ENCODE results near the gene TENM4. TPM values are rescaled to one million over a fixed set of nuclear protein-coding genes. Genes with fewer than 3 reads are reported as not detected.

Gene TENM4
- total RNA-seq, 2 experiments from 2014 or later: not detected

GRCh38 chr11:79262221-79262620 is 178.6 kb downstream of the TENM4 start:
- Mint-ChIP-seq H3K27me3 (no peaks in the 10 kb centered on the region), H3K4me1 (no peaks in the 10 kb centered on the region), H3K36me3 (no peaks in the 10 kb centered on the region), H3K27ac (no peak overlapping the region), H3K9me3 (peaks cover 4% of the 10 kb centered on the region), H3K4me3 (no peak overlapping the region)
- no peak for ATAC-seq (ENCODE audit: low read depth)
- DNase-seq: no peak
- POLR2A ChIA-PET: no interaction called here

- no peaks in the 10 kb centered on the region for H3K27me3 Mint-ChIP-seq
- POLR2A ChIA-PET: no interaction called here
- no peak for ATAC-seq (ENCODE audit: low read depth)
These were observed 179.1 kb downstream of the TENM4 start for GRCh38 chr11:79261684-79262083.

GRCh38 chr11:79259800-79260199 is 181.0 kb downstream of the TENM4 start:
- H3K4me3 Mint-ChIP-seq: no peak overlapping the region
- no peak overlapping the region for H3K27ac Mint-ChIP-seq
- no peaks in the 10 kb centered on the region for H3K27me3 Mint-ChIP-seq
- POLR2A ChIA-PET: no interaction called here
- peaks cover 4% of the 10 kb centered on the region for H3K9me3 Mint-ChIP-seq
- no peaks in the 10 kb centered on the region for H3K4me1 Mint-ChIP-seq
- H3K36me3 Mint-ChIP-seq: no peaks in the 10 kb centered on the region
- ATAC-seq (ENCODE audit: low read depth): no peak
- no peak for DNase-seq

More at GRCh38 chr11:79261684-79262083, 179.1 kb downstream of the TENM4 start:
- DNase-seq: no peak
- Mint-ChIP-seq H3K27ac (no peak overlapping the region), H3K4me3 (no peak overlapping the region), H3K36me3 (no peaks in the 10 kb centered on the region), H3K9me3 (peaks cover 4% of the 10 kb centered on the region), H3K4me1 (no peaks in the 10 kb centered on the region)

- ATAC-seq (ENCODE audit: low read depth) (no peak), DNase-seq (no peak)
- Mint-ChIP-seq H3K4me1 (no peaks in the 10 kb centered on the region), H3K4me3 (no peak overlapping the region), H3K36me3 (no peaks in the 10 kb centered on the region), H3K9me3 (peaks cover 4% of the 10 kb centered on the region), H3K27me3 (no peaks in the 10 kb centered on the region), H3K27ac (no peak overlapping the region)
- POLR2A ChIA-PET: no interaction called here
These were observed 182.3 kb downstream of the TENM4 start for GRCh38 chr11:79258576-79258975.

GRCh38 chr11:79255965-79256364 is 184.9 kb downstream of the TENM4 start:
- H3K9me3 Mint-ChIP-seq: peaks cover 4% of the 10 kb centered on the region
- no peak overlapping the region for H3K4me3 Mint-ChIP-seq
- no peak overlapping the region for H3K27ac Mint-ChIP-seq

GRCh38 chr11:79253280-79253679 is 187.6 kb downstream of the TENM4 start:
- ATAC-seq (ENCODE audit: low read depth) (no peak), DNase-seq (no peak)
- H3K4me3 Mint-ChIP-seq: no peak overlapping the region
- POLR2A ChIA-PET: no interaction called here
- no peak overlapping the region for H3K27ac Mint-ChIP-seq
- H3K36me3 Mint-ChIP-seq: no peaks in the 10 kb centered on the region
- H3K27me3 Mint-ChIP-seq: no peaks in the 10 kb centered on the region
- no peaks in the 10 kb centered on the region for H3K4me1 Mint-ChIP-seq
- H3K9me3 Mint-ChIP-seq: no peaks in the 10 kb centered on the region

More at GRCh38 chr11:79255965-79256364, 184.9 kb downstream of the TENM4 start:
- no peaks in the 10 kb centered on the region for H3K36me3 Mint-ChIP-seq
- no peak for ATAC-seq (ENCODE audit: low read depth)
- DNase-seq: no peak
- no peaks in the 10 kb centered on the region for H3K27me3 Mint-ChIP-seq
- no peaks in the 10 kb centered on the region for H3K4me1 Mint-ChIP-seq
- POLR2A ChIA-PET: no interaction called here

GRCh38 chr11:79249295-79249993 is 191.4 kb downstream of the TENM4 start:
- no peaks in the 10 kb centered on the region for H3K36me3 Mint-ChIP-seq
- no peaks in the 10 kb centered on the region for H3K4me1 Mint-ChIP-seq
- H3K27me3 Mint-ChIP-seq: no peaks in the 10 kb centered on the region
- H3K27ac Mint-ChIP-seq: no peak overlapping the region
- no peak overlapping the region for H3K4me3 Mint-ChIP-seq
- POLR2A ChIA-PET: no interaction called here
- H3K9me3 Mint-ChIP-seq: no peaks in the 10 kb centered on the region
- ATAC-seq (ENCODE audit: low read depth) (no peak), DNase-seq (no peak)

- POLR2A ChIA-PET: no interaction called here
- H3K4me3 Mint-ChIP-seq: no peak overlapping the region
- H3K36me3 Mint-ChIP-seq: no peaks in the 10 kb centered on the region
- H3K27ac Mint-ChIP-seq: no peak overlapping the region
- H3K9me3 Mint-ChIP-seq: no peaks in the 10 kb centered on the region
- no peaks in the 10 kb centered on the region for H3K27me3 Mint-ChIP-seq
- no peaks in the 10 kb centered on the region for H3K4me1 Mint-ChIP-seq
- no peak for ATAC-seq (ENCODE audit: low read depth)
- DNase-seq: no peak
These were observed 196.0 kb downstream of the TENM4 start for GRCh38 chr11:79244798-79245197.

GRCh38 chr11:79244241-79244772 is 196.5 kb downstream of the TENM4 start:
- no peaks in the 10 kb centered on the region for H3K4me1 Mint-ChIP-seq
- no peak for ATAC-seq (ENCODE audit: low read depth)
- no peak for DNase-seq
- no peaks in the 10 kb centered on the region for H3K36me3 Mint-ChIP-seq
- no peak overlapping the region for H3K4me3 Mint-ChIP-seq
- POLR2A ChIA-PET: no interaction called here
- H3K27me3 Mint-ChIP-seq: no peaks in the 10 kb centered on the region
- no peak overlapping the region for H3K27ac Mint-ChIP-seq
- H3K9me3 Mint-ChIP-seq: no peaks in the 10 kb centered on the region

- POLR2A ChIA-PET: no interaction called here
- no peak overlapping the region for H3K27ac Mint-ChIP-seq
These were observed 197.2 kb downstream of the TENM4 start for GRCh38 chr11:79243422-79244210.

GRCh38 chr11:79242616-79243015 is 198.2 kb downstream of the TENM4 start:
- no peak for ATAC-seq (ENCODE audit: low read depth)
- no peak for DNase-seq
- POLR2A ChIA-PET: no interaction called here
- Mint-ChIP-seq H3K4me3 (no peak overlapping the region), H3K36me3 (no peaks in the 10 kb centered on the region), H3K27me3 (no peaks in the 10 kb centered on the region), H3K4me1 (no peaks in the 10 kb centered on the region), H3K9me3 (no peaks in the 10 kb centered on the region), H3K27ac (no peak overlapping the region)

More at GRCh38 chr11:79243422-79244210, 197.2 kb downstream of the TENM4 start:
- no peak for ATAC-seq (ENCODE audit: low read depth)
- no peaks in the 10 kb centered on the region for H3K27me3 Mint-ChIP-seq
- no peaks in the 10 kb centered on the region for H3K4me1 Mint-ChIP-seq
- no peaks in the 10 kb centered on the region for H3K36me3 Mint-ChIP-seq
- H3K9me3 Mint-ChIP-seq: no peaks in the 10 kb centered on the region
- no peak overlapping the region for H3K4me3 Mint-ChIP-seq
- no peak for DNase-seq

- Mint-ChIP-seq H3K27me3 (no peaks in the 10 kb centered on the region), H3K9me3 (no peaks in the 10 kb centered on the region), H3K27ac (no peak overlapping the region), H3K4me3 (no peak overlapping the region), H3K4me1 (no peaks in the 10 kb centered on the region), H3K36me3 (no peaks in the 10 kb centered on the region)
- ATAC-seq (ENCODE audit: low read depth): no peak
- no peak for DNase-seq
- POLR2A ChIA-PET: no interaction called here
These were observed 199.0 kb downstream of the TENM4 start for GRCh38 chr11:79241852-79242241.

GRCh38 chr11:79241205-79241851 is 199.5 kb downstream of the TENM4 start:
- H3K9me3 Mint-ChIP-seq: no peaks in the 10 kb centered on the region
- H3K36me3 Mint-ChIP-seq: no peaks in the 10 kb centered on the region
- H3K27me3 Mint-ChIP-seq: no peaks in the 10 kb centered on the region
- POLR2A ChIA-PET: no interaction called here
- no peak overlapping the region for H3K27ac Mint-ChIP-seq
- ATAC-seq (ENCODE audit: low read depth): no peak
- DNase-seq: no peak
- H3K4me1 Mint-ChIP-seq: no peaks in the 10 kb centered on the region
- no peak overlapping the region for H3K4me3 Mint-ChIP-seq
